H9 (cell line): ENCODE results near the gene USP38. TPM values are rescaled to one million over a fixed set of nuclear protein-coding genes. Genes with fewer than 3 reads are reported as not detected.

Experiments
- DNase-seq: peaks from one replicate; pipeline ENCODE4 v3.0.0-alpha.2; 2017
- H2AFZ ChIP-seq: one replicate; pipeline ENCODE4 v1.6.1; 2013; ENCODE audit warnings: mild to moderate bottlenecking, low read length, control low read depth, moderate library complexity
- H2AK5ac ChIP-seq: 2 replicates; pipeline ENCODE4 v1.6.1; 2013; ENCODE audit warnings: low read length, control low read depth, mixed read lengths; ENCODE audit not compliant: insufficient read length
- H2BK120ac ChIP-seq: one replicate; pipeline ENCODE4 v1.6.1; 2013; ENCODE audit warnings: low read depth, mild to moderate bottlenecking, low read length, control low read depth, inconsistent platforms; ENCODE audit not compliant: poor library complexity, severe bottlenecking
- H2BK12ac ChIP-seq: 2 replicates; pipeline ENCODE4 v1.6.1; 2013; ENCODE audit warnings: low read length, control low read depth, mixed read lengths, low read depth; ENCODE audit not compliant: insufficient read length
- H2BK15ac ChIP-seq: 2 replicates; pipeline ENCODE4 v1.6.1; 2013; ENCODE audit warnings: low read depth, low read length, control low read depth
- H2BK20ac ChIP-seq: one replicate; pipeline ENCODE4 v1.6.1; 2013; ENCODE audit warnings: low read depth, mild to moderate bottlenecking, low read length, control low read depth, inconsistent platforms; ENCODE audit not compliant: poor library complexity, severe bottlenecking
- H2BK5ac ChIP-seq: 2 replicates; pipeline ENCODE4 v1.6.1; 2013; ENCODE audit warnings: low read length, control low read depth, mixed read lengths; ENCODE audit not compliant: insufficient read length
- H3K14ac ChIP-seq: 2 replicates; pipeline ENCODE4 v1.6.1; 2013; ENCODE audit warnings: low read length, control low read depth; ENCODE audit not compliant: insufficient read depth
- H3K18ac ChIP-seq: 2 replicates; pipeline ENCODE4 v1.6.1; 2013; ENCODE audit warnings: low read depth, mild to moderate bottlenecking, mixed read lengths, low read length, control low read depth; ENCODE audit not compliant: insufficient read length
- H3K23ac ChIP-seq: 2 replicates; pipeline ENCODE4 v1.6.1; 2013; ENCODE audit warnings: low read length, control low read depth, mixed read lengths, low read depth; ENCODE audit not compliant: insufficient read length
- H3K23me2 ChIP-seq: 2 replicates; pipeline ENCODE4 v1.6.1; 2013; ENCODE audit warnings: low read depth, mild to moderate bottlenecking, mixed read lengths, low read length, control low read depth; ENCODE audit not compliant: insufficient read length, poor library complexity, severe bottlenecking
- H3K27ac ChIP-seq: 2 replicates; pipeline ENCODE4 v1.5.1; 2013; ENCODE audit warnings: low read length, control low read depth, mixed read lengths, low read depth; ENCODE audit not compliant: insufficient read length
- H3K27me3 ChIP-seq: 2 replicates; pipeline ENCODE4 v1.6.1; 2013; ENCODE audit warnings: low read length, control low read depth, inconsistent platforms; ENCODE audit not compliant: insufficient read depth
- H3K4ac ChIP-seq: 2 replicates; pipeline ENCODE4 v1.6.1; 2013; ENCODE audit warnings: low read depth, mild to moderate bottlenecking, control low read depth, inconsistent platforms, low read length, moderate library complexity
- H3K4me1 ChIP-seq: 2 replicates; pipeline ENCODE4 v1.6.1; 2013; ENCODE audit warnings: low read length, control low read depth, inconsistent platforms; ENCODE audit not compliant: insufficient read depth
- H3K4me2 ChIP-seq: 2 replicates; pipeline ENCODE4 v1.6.1; 2013; ENCODE audit warnings: low read length, control low read depth, mixed read lengths; ENCODE audit not compliant: insufficient read length, insufficient read depth
- H3K56ac ChIP-seq: 2 replicates; pipeline ENCODE4 v1.6.1; 2013; ENCODE audit warnings: low read depth, mild to moderate bottlenecking, mixed read lengths, low read length, control low read depth; ENCODE audit not compliant: insufficient read length
- H3K79me1 ChIP-seq: 2 replicates; pipeline ENCODE4 v1.6.1; 2013; ENCODE audit warnings: low read depth, mild to moderate bottlenecking, moderate library complexity, low read length, control low read depth, inconsistent platforms; ENCODE audit not compliant: insufficient read depth, poor library complexity, severe bottlenecking
- H3K79me2 ChIP-seq: 2 replicates; pipeline ENCODE4 v1.6.1; 2013; ENCODE audit warnings: low read length, control low read depth, inconsistent platforms; ENCODE audit not compliant: insufficient read depth
- H3K9ac ChIP-seq: 2 replicates; pipeline ENCODE4 v1.6.1; 2013; ENCODE audit warnings: low read length, control low read depth, mixed read lengths; ENCODE audit not compliant: insufficient read length; ENCODE audit errors: extremely low read depth
- H3K9me3 ChIP-seq: one replicate; pipeline ENCODE4 v1.6.1; 2013; ENCODE audit warnings: low read depth, low read length, inconsistent platforms; ENCODE audit not compliant: control insufficient read depth
- H3T11ph ChIP-seq: one replicate; pipeline ENCODE4 v1.6.1; 2013; ENCODE audit warnings: mild to moderate bottlenecking, low read length, control low read depth, inconsistent platforms
- H4K20me1 ChIP-seq: one replicate; pipeline ENCODE4 v1.6.1; 2013; ENCODE audit not compliant: control insufficient read depth, insufficient read length, insufficient read depth
- H4K5ac ChIP-seq: 2 replicates; pipeline ENCODE4 v1.6.1; 2013; ENCODE audit warnings: low read depth, mild to moderate bottlenecking, mixed read lengths, low read length, control low read depth; ENCODE audit not compliant: insufficient read length
- H4K8ac ChIP-seq: replicated peaks from 2 replicates; pipeline ENCODE4 v1.6.1; 2013; ENCODE audit warnings: low read length, control low read depth, mixed read lengths, low read depth; ENCODE audit not compliant: insufficient read length
- H4K91ac ChIP-seq: 2 replicates; pipeline ENCODE4 v1.6.1; 2013; ENCODE audit warnings: low read depth, mild to moderate bottlenecking, moderate library complexity, mixed read lengths, low read length, control low read depth; ENCODE audit not compliant: insufficient read length
- H3K27ac Mint-ChIP-seq, 3 experiments: 2 replicates in 2 of 3; 3 replicates in 1 of 3; pipeline ENCODE4 v1.8.0; 2020 to 2021; ENCODE audit warnings: mixed read lengths in 3 of 3, mild to moderate bottlenecking in 1 of 3, moderate library complexity in 1 of 3
- H3K27me3 Mint-ChIP-seq: 2 replicates; pipeline ENCODE4 v1.8.0; 2021; ENCODE audit warnings: low read depth, mild to moderate bottlenecking, moderate library complexity, mixed read lengths
- H3K36me3 Mint-ChIP-seq, 3 experiments: 2 replicates in 2 of 3; 3 replicates in 1 of 3; pipeline ENCODE4 v1.8.0; 2020 to 2021; ENCODE audit warnings: low read depth in 3 of 3, mixed read lengths in 3 of 3; ENCODE audit not compliant: insufficient read depth in 1 of 3
- H3K4me1 Mint-ChIP-seq, 2 experiments: 2 replicates each; pipeline ENCODE4 v1.8.0; 2020; ENCODE audit warnings: mixed read lengths in 2 of 2
- H3K4me3 Mint-ChIP-seq, 2 experiments: 2 replicates in 1 of 2; 3 replicates in 1 of 2; pipeline ENCODE4 v1.8.0; 2020 to 2021; ENCODE audit warnings: mild to moderate bottlenecking in 2 of 2, mixed read lengths in 2 of 2, moderate library complexity in 1 of 2
- H3K9me3 Mint-ChIP-seq, 2 experiments: 2 replicates in 1 of 2; 3 replicates in 1 of 2; pipeline ENCODE4 v1.8.0; 2020; ENCODE audit warnings: mild to moderate bottlenecking in 2 of 2, mixed read lengths in 2 of 2, moderate library complexity in 1 of 2
- CTCF ChIP-seq: fragments of 200-600 bp; sonication (generic); conservative IDR thresholded peaks from 3 replicates; pipeline ENCODE4 v1.8.0; 2021; ENCODE audit warnings: antibody characterized with exemption, mild to moderate bottlenecking
- WGBS: extraction: QIAGEN DNeasy Blood & Tissue Kit; methylation state at CpG from one replicate; pipeline ENCODE4 v1.1.7; 2013; ENCODE audit warnings: missing lambda C conversion rate, low lambda C conversion rate, mixed read lengths; ENCODE audit not compliant: insufficient read length; ENCODE audit errors: extremely low coverage; 5-methylcytosine and 5-hydroxymethylcytosine counted together
- total RNA-seq: library from RNA; stranded (reverse); gene quantifications from 2 replicates; pipeline ENCODE4 v1.2.1, GENCODE V29; 2021

The USP38 gene
- total RNA-seq, 1 experiment from 2014 or later = 15.2 TPM

GRCh38 chr4:143185253-143186107 lies 763 bp downstream of the USP38 start:
- Histone ChIP-seq H3K79me1 (no peaks in the 10 kb centered on the region), H3K9me3 (no peaks in the 10 kb centered on the region), H3K79me2 (peaks cover 15% of the 10 kb centered on the region; the same call in 1 of the 2 replicates), H3K56ac (no peak overlapping the region), H3K27ac (no peak overlapping the region), H4K8ac (no peak overlapping the region), H3K23me2 (peaks cover 14% of the 10 kb centered on the region), H2BK12ac (no peak overlapping the region), H3K9ac (peak overlapping the region; percentile 94), H4K91ac (no peak overlapping the region), H4K5ac (no peak overlapping the region), H2BK20ac (no peak overlapping the region), H3K14ac (peak overlapping the region; percentile 6), H2AFZ (no peak overlapping the region), H3K4me2 (peak overlapping the region; percentile 100), H2BK15ac (no peak overlapping the region), H3K23ac (peak overlapping the region; percentile 7), H2BK120ac (no peak overlapping the region), H3K4ac (no peak overlapping the region), H3T11ph (no peak overlapping the region), H2AK5ac (no peak overlapping the region), H3K4me1 (no peaks in the 10 kb centered on the region; the same call in 1 of the 2 replicates), H3K18ac (peak overlapping the region; percentile 56), H3K27me3 (no peaks in the 10 kb centered on the region), H4K20me1 (no peaks in the 10 kb centered on the region), H2BK5ac (no peak overlapping the region)
- H3K27ac Mint-ChIP-seq = peak overlapping the region; percentile 97 to 98 (median 97)
- H3K4me3 Mint-ChIP-seq = peak overlapping the region; percentile 98 to 99
- peak; percentile 56 for DNase-seq
- peaks cover 4 to 27% (median 22%) of the 10 kb centered on the region in 3 experiments; a peak in 5 of 7 replicates for H3K36me3 Mint-ChIP-seq
- WGBS = no CpG with 5 or more reads among the region's 50 CpGs
- H3K27me3 Mint-ChIP-seq = no peaks in the 10 kb centered on the region
- TF ChIP-seq CTCF = no peak
- H3K9me3 Mint-ChIP-seq = no peaks in the 10 kb centered on the region; a peak in 2 of 5 replicates
- peaks cover 30 to 43% of the 10 kb centered on the region in 2 experiments for H3K4me1 Mint-ChIP-seq
